ENCODE measurements around the gene DMXL2. TPM values are rescaled to one million over a fixed set of nuclear protein-coding genes. Genes with fewer than 3 reads are reported as not detected.

The DMXL2 gene
- total and polyA plus RNA-seq, 2 donors from 2014 or later, result 14.6 to 29.0 TPM

GRCh38 chr15:51494411-51495314 lies 127.9 kb downstream of the DMXL2 start:
- H3K9ac ChIP-seq (ENCODE audit: low read length in 3 of 3), result no peak overlapping the region
- no peak for FAIRE-seq
- no peak overlapping the region for H3K27ac ChIP-seq (ENCODE audit: low read depth in 2 of 2, low read length in 2 of 2)
- H3K27me3 ChIP-seq (ENCODE audit: control insufficient read depth, insufficient read depth, low read length), result no peaks in the 10 kb centered on the region
- intact Hi-C loops (cut with DNase I), result no loop called here
- peaks cover 0 to 7% (median 6%) of the 10 kb centered on the region in 3 donors for H3K36me3 ChIP-seq (ENCODE audit: control insufficient read depth in 2 of 3, insufficient read depth in 3 of 3, low read length in 3 of 3)
- H3K4me1 ChIP-seq (ENCODE audit: control insufficient read depth in 2 of 3, insufficient read depth in 2 of 3, low read depth in 1 of 3, low read length in 3 of 3), result no peaks in the 10 kb centered on the region
- H3K4me3 ChIP-seq (ENCODE audit: low read length in 3 of 3), result no peak overlapping the region
- TF ChIP-seq CTCF (IDR thresholded peaks at IDR 0.05; ENCODE audit: borderline replicate concordance, extremely low read depth, insufficient read depth), result no peak
- no peaks in the 10 kb centered on the region for H3K9me3 ChIP-seq (ENCODE audit: control insufficient read depth in 2 of 3, insufficient read depth in 1 of 3, low read length in 3 of 3)
- no peak for DNase-seq

GRCh38 chr15:51493892-51494291 lies 128.7 kb downstream of the DMXL2 start:
- H3K27me3 ChIP-seq (ENCODE audit: control insufficient read depth, insufficient read depth, low read length), result no peaks in the 10 kb centered on the region
- no peak overlapping the region for H3K9ac ChIP-seq (ENCODE audit: low read length in 3 of 3)
- no peak for DNase-seq
- no peak overlapping the region for H3K4me3 ChIP-seq (ENCODE audit: low read length in 3 of 3)
- no peaks in the 10 kb centered on the region for H3K4me1 ChIP-seq (ENCODE audit: control insufficient read depth in 2 of 3, insufficient read depth in 2 of 3, low read depth in 1 of 3, low read length in 3 of 3)
- no peak for TF ChIP-seq CTCF (IDR thresholded peaks at IDR 0.05; ENCODE audit: borderline replicate concordance, extremely low read depth, insufficient read depth)
- peaks cover 0 to 4% (median 3%) of the 10 kb centered on the region in 3 donors for H3K36me3 ChIP-seq (ENCODE audit: control insufficient read depth in 2 of 3, insufficient read depth in 3 of 3, low read length in 3 of 3)
- no peaks in the 10 kb centered on the region for H3K9me3 ChIP-seq (ENCODE audit: control insufficient read depth in 2 of 3, insufficient read depth in 1 of 3, low read length in 3 of 3)
- intact Hi-C loops (cut with DNase I), result no loop called here
- no peak overlapping the region for H3K27ac ChIP-seq (ENCODE audit: low read depth in 2 of 2, low read length in 2 of 2)
- no peak for FAIRE-seq

GRCh38 chr15:51492528-51492927 lies 130.0 kb downstream of the DMXL2 start:
- H3K9ac ChIP-seq (ENCODE audit: low read length in 3 of 3), result no peak overlapping the region
- no peak for TF ChIP-seq CTCF (IDR thresholded peaks at IDR 0.05; ENCODE audit: borderline replicate concordance, extremely low read depth, insufficient read depth)
- no peak overlapping the region for H3K4me3 ChIP-seq (ENCODE audit: low read length in 3 of 3)
- no peaks in the 10 kb centered on the region for H3K4me1 ChIP-seq (ENCODE audit: control insufficient read depth in 2 of 3, insufficient read depth in 2 of 3, low read depth in 1 of 3, low read length in 3 of 3)
- intact Hi-C loops (cut with DNase I), result no loop called here
- no peaks in the 10 kb centered on the region for H3K27me3 ChIP-seq (ENCODE audit: control insufficient read depth, insufficient read depth, low read length)
- DNase-seq, result no peak
- H3K27ac ChIP-seq (ENCODE audit: low read depth in 2 of 2, low read length in 2 of 2), result no peak overlapping the region
- no peak for FAIRE-seq
- peaks cover 0 to 13% (median 2%) of the 10 kb centered on the region in 3 donors for H3K36me3 ChIP-seq (ENCODE audit: control insufficient read depth in 2 of 3, insufficient read depth in 3 of 3, low read length in 3 of 3)
- no peaks in the 10 kb centered on the region for H3K9me3 ChIP-seq (ENCODE audit: control insufficient read depth in 2 of 3, insufficient read depth in 1 of 3, low read length in 3 of 3)
